Duodenal mucosa (tissue), 2 donors: Measurements from ENCODE around the gene SPPL2B.

Experiments
- H3K27ac ChIP-seq: one replicate; pipeline ENCODE4 v1.7.0; 2013; ENCODE audit warnings: low read depth, low read length
- H3K27me3 ChIP-seq, 2 donors: one replicate each; pipeline ENCODE4 v1.7.0; 2013; ENCODE audit warnings: low read length in 2 of 2, control low read depth in 1 of 2; ENCODE audit not compliant: insufficient read depth in 2 of 2, control insufficient read depth in 1 of 2
- H3K36me3 ChIP-seq, 2 donors: one replicate each; pipeline ENCODE4 v1.7.0; 2013; ENCODE audit warnings: low read length in 2 of 2, control low read depth in 1 of 2; ENCODE audit not compliant: insufficient read depth in 2 of 2, control insufficient read depth in 1 of 2
- H3K4me1 ChIP-seq, 2 donors: one replicate each; pipeline ENCODE4 v1.7.0; 2013; ENCODE audit warnings: low read length in 2 of 2, control low read depth in 1 of 2; ENCODE audit not compliant: insufficient read depth in 2 of 2, control insufficient read depth in 1 of 2
- H3K4me3 ChIP-seq, 2 donors: one replicate each; pipeline ENCODE4 v1.7.0; 2013; ENCODE audit warnings: low read length in 2 of 2, low read depth in 1 of 2
- H3K9ac ChIP-seq, 2 donors: one replicate each; pipeline ENCODE4 v1.7.0; 2013; ENCODE audit warnings: low read length in 2 of 2, low read depth in 1 of 2
- H3K9me3 ChIP-seq, 2 donors: one replicate each; pipeline ENCODE4 v1.7.0; 2013; ENCODE audit warnings: low read length in 2 of 2, control low read depth in 1 of 2; ENCODE audit not compliant: control insufficient read depth in 1 of 2

The SPPL2B gene

DNA sequence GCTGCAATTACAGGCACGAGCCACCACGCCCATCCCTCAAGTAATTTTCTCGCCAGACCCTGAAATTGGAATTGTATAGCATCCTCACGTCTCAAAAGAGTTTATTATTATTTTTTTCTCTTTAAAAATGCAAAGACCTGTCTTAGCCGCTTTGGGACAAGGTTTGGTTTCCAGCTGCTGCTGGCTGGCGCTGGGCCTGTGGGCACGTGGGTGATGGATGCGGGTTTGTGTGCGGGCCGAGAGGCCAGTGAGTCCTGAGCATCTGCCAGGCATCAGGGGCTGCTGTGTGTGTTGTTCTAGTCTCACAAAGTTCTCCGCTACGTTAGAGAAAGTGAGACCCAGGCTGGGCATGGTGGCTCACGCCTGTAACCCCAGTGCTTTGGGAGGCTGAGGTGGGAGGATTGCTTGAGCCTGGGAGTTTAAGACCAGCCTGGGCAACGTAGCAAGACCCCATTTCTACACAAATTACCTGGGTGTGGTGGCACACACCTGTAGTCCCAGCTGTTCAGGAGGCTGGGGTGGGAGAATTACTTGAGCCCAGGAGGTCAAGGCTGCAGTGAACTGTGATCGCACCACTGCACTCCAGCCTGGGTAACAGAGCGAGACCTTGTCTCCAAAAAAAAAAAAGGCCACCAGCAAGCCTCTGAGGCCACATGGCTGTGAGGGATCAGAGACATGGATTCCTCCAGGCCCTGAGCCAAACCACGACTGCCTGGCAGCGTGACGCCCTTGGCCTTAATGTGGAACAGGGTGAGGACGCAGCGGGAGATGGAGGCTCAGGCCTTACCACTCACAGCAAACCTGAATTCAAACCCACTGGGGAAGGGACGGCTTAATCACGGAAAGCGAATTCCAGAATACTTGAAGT lies 26.9 kb downstream of the SPPL2B start:
- no peak overlapping the region for H3K4me3 ChIP-seq
- H3K36me3 ChIP-seq = peaks cover 0 to 22% of the 10 kb centered on the region in 2 donors
- peaks cover 6 to 9% of the 10 kb centered on the region in 2 donors for H3K4me1 ChIP-seq
- no peak overlapping the region for H3K27ac ChIP-seq
- peaks cover 5 to 16% of the 10 kb centered on the region in 2 donors for H3K27me3 ChIP-seq
- no peaks in the 10 kb centered on the region for H3K9me3 ChIP-seq
- H3K9ac ChIP-seq = no peak overlapping the region

DNA sequence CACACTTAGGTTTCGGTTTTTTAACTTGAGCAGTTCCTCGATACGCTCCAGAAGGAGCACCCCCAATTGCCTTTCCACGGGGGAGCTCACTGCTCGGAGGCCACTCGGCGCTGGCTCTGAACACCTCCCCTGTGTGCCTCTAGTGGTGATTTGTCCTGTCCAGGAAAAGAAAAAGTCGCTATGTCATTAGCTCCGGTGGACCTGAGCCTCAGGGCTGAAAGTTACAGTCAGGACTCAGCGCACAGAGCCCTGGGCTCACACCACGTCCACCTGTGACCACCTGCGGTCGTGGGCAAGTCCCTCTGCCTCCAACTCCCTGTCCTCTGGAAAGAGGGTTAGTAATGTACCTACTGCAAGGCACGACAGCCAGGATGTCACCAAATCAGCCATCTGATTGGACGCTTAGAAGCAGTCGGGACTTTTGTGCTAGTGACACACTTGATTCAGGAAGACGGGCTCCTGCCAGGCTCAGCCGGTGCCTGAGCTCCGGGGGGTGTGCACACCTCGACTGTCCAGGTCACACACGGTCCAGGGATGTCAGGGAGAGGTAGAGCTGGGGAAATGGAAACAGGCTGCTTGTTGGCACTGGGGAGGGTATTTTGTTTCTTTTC lies 27.7 kb downstream of the SPPL2B start:
- H3K4me1 ChIP-seq = peaks cover 6 to 9% of the 10 kb centered on the region in 2 donors

GRCh38 chr19:2357279-2358206 lies 29.1 kb downstream of the SPPL2B start:
- no peak overlapping the region for H3K27ac ChIP-seq

More for the DNA sequence above, 27.7 kb downstream of the SPPL2B start:
- Histone ChIP-seq H3K9me3 (no peaks in the 10 kb centered on the region), H3K36me3 (peaks cover 0 to 15% of the 10 kb centered on the region in 2 donors), H3K27me3 (peaks cover 10 to 21% of the 10 kb centered on the region in 2 donors), H3K4me3 (no peak overlapping the region), H3K9ac (no peak overlapping the region), H3K27ac (no peak overlapping the region)

DNA sequence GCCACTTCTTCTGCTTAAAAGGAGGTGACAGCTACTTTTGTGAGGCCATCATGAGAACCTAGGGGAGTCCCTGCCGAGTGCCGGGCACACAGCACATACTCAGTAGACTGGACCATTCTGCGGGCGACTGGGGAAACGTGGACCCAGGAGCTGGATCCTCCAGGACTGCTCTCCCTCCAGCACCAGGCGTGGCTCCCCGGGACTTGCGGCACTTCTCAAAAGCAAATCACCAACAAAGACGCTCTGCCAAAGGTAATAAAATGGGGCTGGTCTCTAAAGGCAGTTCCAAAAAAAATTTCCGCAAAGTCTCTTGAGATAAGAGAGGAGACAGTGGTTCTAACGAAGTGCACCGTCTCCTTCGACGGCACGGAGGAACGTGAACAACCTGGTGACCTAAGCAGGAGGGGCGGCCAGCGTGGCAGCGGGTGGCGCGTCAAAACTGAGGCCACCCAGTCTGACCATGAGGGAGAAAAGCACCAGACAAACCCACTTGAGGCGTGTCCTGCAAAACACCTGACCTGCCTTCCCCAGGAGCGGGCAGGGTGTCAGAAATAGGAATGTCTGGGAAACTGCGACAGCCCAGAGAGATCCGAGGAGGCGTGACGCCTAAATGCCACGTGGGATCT lies 30.2 kb downstream of the SPPL2B start:
- no peaks in the 10 kb centered on the region for H3K9me3 ChIP-seq
- H3K27ac ChIP-seq = no peak overlapping the region
- no peak overlapping the region for H3K4me3 ChIP-seq
- H3K27me3 ChIP-seq = peaks cover 30 to 38% of the 10 kb centered on the region in 2 donors
- H3K36me3 ChIP-seq = peaks cover 0 to 5% of the 10 kb centered on the region in 2 donors
- peaks cover 6 to 9% of the 10 kb centered on the region in 2 donors for H3K4me1 ChIP-seq
- H3K9ac ChIP-seq = no peak overlapping the region

More at GRCh38 chr19:2357279-2358206, 29.1 kb downstream of the SPPL2B start:
- Histone ChIP-seq H3K9me3 (no peaks in the 10 kb centered on the region), H3K27me3 (peaks cover 22 to 34% of the 10 kb centered on the region in 2 donors), H3K36me3 (peaks cover 0 to 12% of the 10 kb centered on the region in 2 donors), H3K4me3 (no peak overlapping the region), H3K4me1 (peaks cover 6 to 9% of the 10 kb centered on the region in 2 donors), H3K9ac (no peak overlapping the region)

DNA sequence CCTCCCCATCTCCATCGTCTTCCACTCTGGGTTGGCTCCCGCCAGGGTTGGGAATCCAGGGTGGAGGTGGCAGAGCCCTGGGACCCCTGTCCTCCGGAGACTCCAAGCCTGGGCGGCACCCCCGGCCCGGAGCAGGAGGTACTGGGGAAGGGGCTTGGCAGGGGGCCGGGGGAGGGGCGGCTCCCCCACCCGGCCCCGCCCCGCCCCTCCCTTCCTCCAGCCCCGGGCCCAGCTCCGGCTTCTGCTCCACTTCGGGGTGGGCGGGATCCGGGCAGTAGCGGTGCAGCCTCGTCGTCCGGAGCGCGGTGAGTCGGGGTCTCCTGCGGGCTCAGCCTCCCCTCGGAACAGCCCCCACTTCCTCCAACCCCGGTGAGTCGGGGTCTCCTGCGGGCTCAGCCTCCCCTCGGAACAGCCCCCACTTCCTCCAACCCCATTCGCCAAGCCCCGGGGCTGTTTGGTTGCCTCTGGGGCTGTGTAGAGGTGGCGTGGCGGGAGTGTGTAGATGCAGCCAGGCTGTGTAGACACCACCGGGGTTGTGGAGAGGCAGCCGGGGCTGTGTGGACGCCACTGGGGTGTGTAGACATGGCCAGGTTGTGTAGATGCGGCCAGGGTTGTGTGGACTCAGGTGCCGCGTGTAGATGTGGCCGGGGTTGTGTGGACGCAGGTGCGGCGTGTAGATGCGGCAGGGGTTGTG lies 31.7 kb downstream of the SPPL2B start, which contains the start of gene TMPRSS9:
Gene TMPRSS9, plus strand, starts transcription at position 274 of the 694 bp plus-strand sequence. CDS start 29,521 bp downstream, outside the sequence.
- Histone ChIP-seq H3K4me1 (peaks cover 6 to 9% of the 10 kb centered on the region in 2 donors), H3K27me3 (peaks cover 30 to 38% of the 10 kb centered on the region in 2 donors), H3K4me3 (no peak within 1 kb of the TSS), H3K36me3 (no peaks in the 10 kb centered on the region), H3K9ac (no peak within 1 kb of the TSS), H3K27ac (no peak within 1 kb of the TSS), H3K9me3 (no peaks in the 10 kb centered on the region)

GRCh38 chr19:2360833-2361232 lies 32.3 kb downstream of the SPPL2B start:
- H3K27ac ChIP-seq = no peak overlapping the region
- peaks cover 6 to 9% of the 10 kb centered on the region in 2 donors for H3K4me1 ChIP-seq
- H3K9me3 ChIP-seq = no peaks in the 10 kb centered on the region
- H3K27me3 ChIP-seq = peaks cover 30 to 38% of the 10 kb centered on the region in 2 donors
- no peak overlapping the region for H3K9ac ChIP-seq
- no peak overlapping the region for H3K4me3 ChIP-seq
- no peaks in the 10 kb centered on the region for H3K36me3 ChIP-seq

- H3K36me3 ChIP-seq = no peaks in the 10 kb centered on the region
- no peak overlapping the region for H3K9ac ChIP-seq
- no peak overlapping the region for H3K4me3 ChIP-seq
- H3K9me3 ChIP-seq = no peaks in the 10 kb centered on the region
- H3K4me1 ChIP-seq = peaks cover 6 to 9% of the 10 kb centered on the region in 2 donors
- H3K27me3 ChIP-seq = peaks cover 30 to 38% of the 10 kb centered on the region in 2 donors
- H3K27ac ChIP-seq = no peak overlapping the region
These were observed 33.0 kb downstream of the SPPL2B start for GRCh38 chr19:2361246-2362045.

DNA sequence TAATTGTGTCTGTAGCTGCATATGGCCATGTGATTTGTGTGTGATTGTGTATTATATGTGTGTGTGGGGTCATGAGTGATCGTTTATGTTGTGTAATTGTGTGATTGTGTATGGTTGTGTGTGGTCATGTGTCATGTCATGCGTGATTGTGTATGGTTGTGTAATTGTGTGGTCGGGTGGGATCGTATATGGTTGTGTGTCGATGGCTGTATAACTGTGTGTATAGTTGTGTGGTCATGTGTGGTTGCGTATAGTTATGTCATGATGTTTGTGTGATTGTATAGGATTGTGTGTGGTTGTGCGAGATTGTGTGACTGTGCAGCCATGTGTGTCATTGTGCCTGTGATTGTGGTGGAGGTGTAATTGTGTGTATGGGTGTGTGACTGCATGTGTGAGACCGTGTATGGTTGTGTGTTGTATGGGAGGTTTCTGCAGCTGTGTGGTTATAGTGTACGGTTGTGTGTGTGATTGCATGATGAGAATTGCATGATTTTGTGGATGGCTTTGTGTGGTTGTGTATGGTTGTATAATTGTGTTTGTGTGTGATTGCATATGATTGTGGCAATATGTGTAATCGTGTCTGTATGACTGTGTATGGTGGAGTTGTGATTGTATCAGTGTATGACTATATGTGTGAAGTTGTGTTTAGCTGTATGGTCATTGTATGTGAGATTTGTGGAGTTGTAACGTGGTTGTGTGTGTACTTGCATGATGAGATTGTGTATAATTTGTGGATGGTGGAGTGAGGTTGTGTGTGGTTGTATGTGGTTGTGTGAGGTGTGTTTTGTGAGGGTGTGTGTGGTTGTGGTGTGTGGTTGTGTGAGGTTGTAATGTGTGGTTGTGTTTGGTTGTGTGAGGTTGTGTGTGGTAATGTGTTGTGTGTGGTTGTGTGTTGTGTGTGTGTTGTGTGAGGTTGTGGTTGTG lies 33.8 kb downstream of the SPPL2B start:
- H3K9me3 ChIP-seq = no peaks in the 10 kb centered on the region
- H3K9ac ChIP-seq = no peak overlapping the region
- H3K27me3 ChIP-seq = peaks cover 30 to 38% of the 10 kb centered on the region in 2 donors
- peaks cover 6 to 9% of the 10 kb centered on the region in 2 donors for H3K4me1 ChIP-seq
- no peaks in the 10 kb centered on the region for H3K36me3 ChIP-seq
- H3K27ac ChIP-seq = no peak overlapping the region
- no peak overlapping the region for H3K4me3 ChIP-seq
